ENCODE data around the gene PALLD.
"Not testable (repeated sequence)": the region's sequence is repeated elsewhere in the genome, so short reads cannot be mapped to it uniquely, and the experiment has no call there.

DNA sequence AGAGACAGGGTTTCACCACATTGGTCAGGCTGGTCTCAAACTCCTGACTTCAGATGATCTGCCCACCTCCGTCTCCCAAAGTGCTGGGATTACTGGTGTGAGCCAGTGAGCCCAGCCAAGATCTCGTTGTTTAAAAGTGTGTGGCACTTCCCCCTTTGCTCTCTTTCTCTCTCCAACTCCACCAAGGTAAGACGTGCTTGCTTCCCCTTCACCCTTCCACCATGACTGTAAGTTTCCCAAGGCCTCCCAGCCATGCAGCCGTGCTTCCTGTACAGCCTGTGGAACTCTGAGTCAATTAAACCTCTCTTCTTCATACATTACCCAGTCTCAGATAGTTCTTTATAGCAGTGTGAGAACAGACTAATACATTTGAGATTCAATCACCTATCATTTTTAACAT is 309.4 kb downstream of the PALLD start:
- TF ChIP-seq, protein P1, sequence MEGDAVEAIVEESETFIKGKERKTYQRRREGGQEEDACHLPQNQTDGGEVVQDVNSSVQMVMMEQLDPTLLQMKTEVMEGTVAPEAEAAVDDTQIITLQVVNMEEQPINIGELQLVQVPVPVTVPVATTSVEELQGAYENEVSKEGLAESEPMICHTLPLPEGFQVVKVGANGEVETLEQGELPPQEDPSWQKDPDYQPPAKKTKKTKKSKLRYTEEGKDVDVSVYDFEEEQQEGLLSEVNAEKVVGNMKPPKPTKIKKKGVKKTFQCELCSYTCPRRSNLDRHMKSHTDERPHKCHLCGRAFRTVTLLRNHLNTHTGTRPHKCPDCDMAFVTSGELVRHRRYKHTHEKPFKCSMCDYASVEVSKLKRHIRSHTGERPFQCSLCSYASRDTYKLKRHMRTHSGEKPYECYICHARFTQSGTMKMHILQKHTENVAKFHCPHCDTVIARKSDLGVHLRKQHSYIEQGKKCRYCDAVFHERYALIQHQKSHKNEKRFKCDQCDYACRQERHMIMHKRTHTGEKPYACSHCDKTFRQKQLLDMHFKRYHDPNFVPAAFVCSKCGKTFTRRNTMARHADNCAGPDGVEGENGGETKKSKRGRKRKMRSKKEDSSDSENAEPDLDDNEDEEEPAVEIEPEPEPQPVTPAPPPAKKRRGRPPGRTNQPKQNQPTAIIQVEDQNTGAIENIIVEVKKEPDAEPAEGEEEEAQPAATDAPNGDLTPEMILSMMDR (IDR thresholded peaks at IDR 0.05; ENCODE audit: extremely low read depth in 1 of 2, insufficient read depth in 1 of 2, low read depth in 1 of 2, low read length in 2 of 2): not testable (repeated sequence)
- TF ChIP-seq POLR2AphosphoS5 (IDR thresholded peaks at IDR 0.05; ENCODE audit: insufficient read depth, low read depth, low read length); POLR2A (IDR thresholded peaks at IDR 0.05; ENCODE audit: low read depth, low read length); JUN (IDR thresholded peaks at IDR 0.05; ENCODE audit: borderline replicate concordance, insufficient read depth, insufficient read length, low read depth); EZH2 (IDR thresholded peaks at IDR 0.05; ENCODE audit: borderline replicate concordance, low read depth, low read length, severe bottlenecking); FOS (IDR thresholded peaks at IDR 0.05; ENCODE audit: borderline replicate concordance, insufficient read depth, low read length): not testable (repeated sequence)
- TF ChIP-seq, protein P2, sequence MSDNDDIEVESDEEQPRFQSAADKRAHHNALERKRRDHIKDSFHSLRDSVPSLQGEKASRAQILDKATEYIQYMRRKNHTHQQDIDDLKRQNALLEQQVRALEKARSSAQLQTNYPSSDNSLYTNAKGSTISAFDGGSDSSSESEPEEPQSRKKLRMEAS (IDR thresholded peaks at IDR 0.05; ENCODE audit: insufficient read depth, insufficient read length): not testable (repeated sequence)

Measured in endothelial cell of umbilical vein (primary cell).